ENCODE measurements around the gene ZBTB49.

The ZBTB49 gene

DNA sequence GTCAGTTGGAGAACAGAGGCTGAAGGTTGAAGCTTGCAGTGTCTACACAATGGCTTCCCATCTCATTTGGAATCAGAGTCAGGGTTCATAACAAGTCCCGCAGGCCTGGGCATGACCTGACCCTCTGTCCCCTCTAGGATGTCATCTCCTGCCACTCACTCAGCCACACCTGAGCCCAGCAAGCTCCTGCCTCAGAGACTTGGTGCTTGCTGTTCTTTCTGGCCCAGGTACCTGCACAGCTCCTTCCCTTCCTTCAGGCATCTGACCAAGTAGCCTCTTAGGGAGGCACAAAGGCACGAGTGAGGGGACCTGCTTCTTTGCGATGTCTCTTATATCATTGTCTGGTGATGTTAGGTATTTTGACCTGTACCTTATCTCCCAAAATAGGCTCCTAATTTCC, 9.0 kb downstream of the ZBTB49 start:
- DNase-seq (ENCODE audit: low spot score), result peak; percentile 16
- no peak for TF ChIP-seq CTCF (IDR thresholded peaks at IDR 0.05)
- no peak overlapping the region for H3K4me3 ChIP-seq

GRCh38 chr4:4302001-4302400, 11.9 kb downstream of the ZBTB49 start:
- TF ChIP-seq CTCF (IDR thresholded peaks at IDR 0.05), result no peak
- Histone ChIP-seq H3K27ac (no peak overlapping the region), H3K4me3 (no peak overlapping the region)
- no peak for DNase-seq (ENCODE audit: low spot score)

More for the DNA sequence above, 9.0 kb downstream of the ZBTB49 start:
- H3K27ac ChIP-seq, result no peak overlapping the region

DNA sequence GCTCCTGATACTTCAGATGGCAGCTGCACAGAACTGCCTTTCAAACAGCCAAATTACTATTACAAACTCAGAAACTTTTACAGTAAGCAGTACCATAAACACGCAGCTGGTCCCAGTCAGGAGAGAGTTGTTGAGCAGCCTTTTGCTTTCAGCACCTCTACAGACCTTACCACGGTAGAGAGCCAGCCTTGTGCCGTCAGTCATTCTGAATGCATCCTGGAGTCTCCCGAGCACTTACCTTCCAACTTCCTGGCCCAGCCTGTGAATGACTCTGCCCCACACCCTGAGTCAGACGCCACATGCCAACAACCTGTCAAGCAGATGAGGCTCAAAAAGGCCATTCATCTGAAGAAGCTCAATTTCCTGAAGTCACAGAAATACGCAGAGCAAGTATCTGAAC, 12.4 kb downstream of the ZBTB49 start:
- DNase-seq (ENCODE audit: low spot score), result peak; percentile 38
- Histone ChIP-seq H3K4me3 (no peak overlapping the region), H3K27ac (no peak overlapping the region)
- TF ChIP-seq CTCF (IDR thresholded peaks at IDR 0.05), result no peak

DNA sequence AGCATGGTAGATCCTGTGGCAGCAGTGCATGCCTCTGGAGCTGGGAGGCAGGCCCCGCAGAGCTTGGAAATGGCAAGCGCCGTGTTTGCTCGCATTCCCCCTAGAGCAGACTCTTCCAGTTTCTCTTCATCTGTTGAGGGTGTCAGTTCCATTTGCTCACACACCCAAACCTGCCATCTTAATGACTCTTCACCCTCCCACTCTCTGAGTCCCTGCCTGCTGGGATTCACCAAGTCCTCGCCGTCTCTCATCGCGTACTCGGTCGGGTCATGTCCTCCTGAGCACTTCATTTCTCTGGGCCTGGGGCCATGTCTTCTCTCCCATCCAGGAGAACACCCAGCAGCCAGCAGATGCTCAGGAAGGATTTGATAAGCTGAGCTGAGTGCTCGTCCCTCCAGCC, 16.9 kb downstream of the ZBTB49 start:
- Histone ChIP-seq H3K4me3 (no peak overlapping the region), H3K27ac (no peak overlapping the region)
- no peak for TF ChIP-seq CTCF (IDR thresholded peaks at IDR 0.05)
- DNase-seq (ENCODE audit: low spot score), result no peak

GRCh38 chr4:4308800-4309441, 18.9 kb downstream of the ZBTB49 start:
- no peak for TF ChIP-seq CTCF (IDR thresholded peaks at IDR 0.05)
- H3K27ac ChIP-seq, result no peak overlapping the region
- no peak for DNase-seq (ENCODE audit: low spot score)
- H3K4me3 ChIP-seq, result no peak overlapping the region

DNA sequence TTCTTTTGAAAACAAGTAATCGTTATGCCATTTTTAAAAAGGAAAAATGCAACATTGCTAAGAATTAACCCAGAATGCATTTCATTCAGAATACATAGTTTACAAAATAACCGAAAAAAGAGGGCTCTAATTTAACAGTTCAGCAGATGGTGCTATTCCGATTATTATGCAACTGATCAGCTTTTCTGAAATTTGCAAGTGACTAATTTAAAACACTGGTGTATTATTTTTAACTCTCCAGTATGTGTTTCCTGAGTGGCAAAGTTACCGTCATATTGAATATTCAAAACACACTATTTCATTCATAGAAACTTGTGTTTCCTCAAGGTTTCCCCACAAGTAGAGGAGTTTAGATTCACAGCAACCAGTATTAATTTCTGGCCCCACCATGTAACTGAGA, 21.1 kb downstream of the ZBTB49 start:
- TF ChIP-seq CTCF (IDR thresholded peaks at IDR 0.05), result no peak
- DNase-seq (ENCODE audit: low spot score), result no peak
- Histone ChIP-seq H3K27ac (no peak overlapping the region), H3K4me3 (no peak overlapping the region)

DNA sequence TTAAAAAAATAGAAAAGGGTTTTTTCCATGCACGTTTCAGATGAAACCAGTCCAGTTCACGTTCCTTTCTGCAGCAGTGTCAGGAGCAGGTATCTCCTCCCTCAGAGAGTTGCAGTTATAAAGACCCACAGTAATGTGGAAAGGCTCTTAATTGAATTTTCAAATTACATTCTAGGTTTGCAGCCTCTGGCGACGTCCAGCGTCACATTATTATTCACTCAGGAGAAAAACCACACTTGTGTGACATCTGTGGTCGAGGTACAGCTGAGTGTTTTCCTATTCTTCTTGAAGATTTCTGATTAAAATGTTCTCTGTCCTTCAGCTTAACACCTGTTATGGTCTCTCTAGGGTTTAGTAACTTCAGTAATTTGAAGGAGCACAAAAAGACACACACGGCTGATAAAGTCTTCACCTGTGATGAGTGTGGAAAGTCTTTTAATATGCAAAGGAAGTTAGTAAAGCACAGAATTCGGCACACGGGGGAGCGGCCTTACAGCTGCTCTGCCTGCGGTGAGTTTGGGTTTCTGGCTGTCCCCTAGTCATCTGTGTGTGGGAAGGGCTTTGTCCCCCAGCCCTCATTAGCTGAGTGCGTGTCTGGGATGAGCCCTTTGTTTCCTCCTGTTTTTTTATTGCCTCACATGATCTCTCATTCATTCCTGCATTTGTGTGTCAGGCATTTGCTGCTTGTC, 25.6 kb downstream of the ZBTB49 start:
- DNase-seq (ENCODE audit: low spot score), result no peak
- Histone ChIP-seq H3K4me3 (no peak overlapping the region), H3K27ac (no peak overlapping the region)
- TF ChIP-seq CTCF (IDR thresholded peaks at IDR 0.05), result no peak
